ENCODE results near the gene HLA-DMB. TPM values are rescaled to one million over a fixed set of nuclear protein-coding genes. Genes with fewer than 3 reads are reported as not detected.
A peak's percentile ranks its signal among the peaks of the same experiment; 100 is the strongest.

The HLA-DMB gene
- 100 to 1,000 TPM in 3 of 6 donors, 10 to 100 TPM in 3; 35.6 to 233 (median 80.6) TPM for total RNA-seq

DNA sequence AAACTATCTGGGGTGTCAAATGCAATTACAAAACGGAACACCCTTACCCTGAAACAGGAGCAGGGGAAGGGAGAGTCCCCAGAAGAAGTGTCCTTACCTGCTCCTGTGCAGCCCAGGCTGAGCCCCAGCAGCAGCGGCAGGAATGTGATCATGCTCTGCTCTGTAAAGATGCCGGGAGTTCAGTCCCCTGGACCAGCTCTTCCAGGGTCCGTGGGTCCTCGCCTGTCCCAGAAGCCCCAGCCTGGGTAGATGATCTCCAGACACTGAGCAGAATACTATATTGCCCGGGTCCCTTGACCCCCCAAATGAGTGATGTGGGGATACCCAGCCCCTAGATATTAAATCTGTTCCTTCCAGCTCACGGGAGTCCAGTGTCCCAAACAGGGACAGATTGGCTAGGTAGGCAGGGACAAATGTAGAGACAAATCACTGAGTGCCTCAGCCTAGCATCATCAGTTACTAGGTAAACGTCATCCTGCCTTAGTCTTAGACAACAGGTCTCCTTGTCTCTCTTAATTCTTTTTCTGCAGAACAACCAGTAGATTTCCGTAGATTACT, at the start of gene HLA-DMB:
Gene HLA-DMB (minus strand): TSS at position 373 of the 558 bp plus-strand sequence. CDS start 221 bp downstream, at position 152.
- ATAC-seq (ENCODE audit: low FRiP score in 2 of 2): peak; percentile 92 to 94
- no peaks in the 10 kb centered on the region for H3K27me3 ChIP-seq
- H3K9me3 ChIP-seq: no peaks in the 10 kb centered on the region
- peak within 1 kb of the TSS; percentile 9 to 57 (median 50) for H3K4me3 ChIP-seq
- H3K4me1 ChIP-seq: peaks cover 27 to 65% (median 35%) of the 10 kb centered on the region in 4 donors
- peaks cover 0 to 9% (median 0%) of the 10 kb centered on the region in 4 donors for H3K36me3 ChIP-seq
- WGBS, 2 donors: 6 to 11% methylated on average over 8 to 9 of the region's 9 CpGs
- TF ChIP-seq, protein P1, sequence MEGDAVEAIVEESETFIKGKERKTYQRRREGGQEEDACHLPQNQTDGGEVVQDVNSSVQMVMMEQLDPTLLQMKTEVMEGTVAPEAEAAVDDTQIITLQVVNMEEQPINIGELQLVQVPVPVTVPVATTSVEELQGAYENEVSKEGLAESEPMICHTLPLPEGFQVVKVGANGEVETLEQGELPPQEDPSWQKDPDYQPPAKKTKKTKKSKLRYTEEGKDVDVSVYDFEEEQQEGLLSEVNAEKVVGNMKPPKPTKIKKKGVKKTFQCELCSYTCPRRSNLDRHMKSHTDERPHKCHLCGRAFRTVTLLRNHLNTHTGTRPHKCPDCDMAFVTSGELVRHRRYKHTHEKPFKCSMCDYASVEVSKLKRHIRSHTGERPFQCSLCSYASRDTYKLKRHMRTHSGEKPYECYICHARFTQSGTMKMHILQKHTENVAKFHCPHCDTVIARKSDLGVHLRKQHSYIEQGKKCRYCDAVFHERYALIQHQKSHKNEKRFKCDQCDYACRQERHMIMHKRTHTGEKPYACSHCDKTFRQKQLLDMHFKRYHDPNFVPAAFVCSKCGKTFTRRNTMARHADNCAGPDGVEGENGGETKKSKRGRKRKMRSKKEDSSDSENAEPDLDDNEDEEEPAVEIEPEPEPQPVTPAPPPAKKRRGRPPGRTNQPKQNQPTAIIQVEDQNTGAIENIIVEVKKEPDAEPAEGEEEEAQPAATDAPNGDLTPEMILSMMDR (IDR thresholded peaks at IDR 0.05): peak in 1 of 6 experiments; percentile 21
- peak in 1 of 2 donors; percentile 11 for TF ChIP-seq POLR2AphosphoS5 (IDR thresholded peaks at IDR 0.05)
- no peak for TF ChIP-seq EP300 (IDR thresholded peaks at IDR 0.05)
- peak in 2 of 4 donors; percentile 29 to 84 for TF ChIP-seq POLR2A (IDR thresholded peaks at IDR 0.05)
- H3K27ac ChIP-seq: peak within 1 kb of the TSS; percentile 73 to 88 (median 82)
- DNase-seq: peak; percentile 45 to 86

DNA sequence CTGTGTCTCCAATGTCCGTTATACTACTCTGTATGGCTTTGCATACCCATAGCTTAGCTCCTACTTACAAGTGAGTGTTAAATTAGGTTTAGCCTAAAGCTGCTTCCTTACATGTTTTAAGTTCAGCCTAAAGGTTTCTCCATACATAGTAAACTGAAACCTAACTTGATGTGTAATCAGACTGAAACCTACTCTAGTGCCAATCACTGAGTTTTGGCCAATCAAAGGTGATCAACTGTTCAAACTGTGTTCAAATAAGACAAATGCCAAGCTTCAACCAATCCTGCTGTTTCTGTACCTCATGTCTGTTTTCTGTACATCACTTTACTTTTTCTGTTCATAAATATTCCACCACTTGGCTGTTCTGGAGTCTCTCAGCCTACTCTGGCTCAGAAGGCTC, 48.5 kb upstream of the HLA-DMB start:
- peaks cover 0 to 7% (median 5%) of the 10 kb centered on the region in 4 donors for H3K4me1 ChIP-seq
- no peaks in the 10 kb centered on the region for H3K27me3 ChIP-seq
- no peaks in the 10 kb centered on the region for H3K9me3 ChIP-seq
- H3K4me3 ChIP-seq: no peak overlapping the region
- H3K27ac ChIP-seq: no peak overlapping the region
- DNase-seq: no peak
- TF ChIP-seq POLR2AphosphoS5 (IDR thresholded peaks at IDR 0.05): no peak
- TF ChIP-seq, protein P1 (IDR thresholded peaks at IDR 0.05): no peak
- TF ChIP-seq EP300 (IDR thresholded peaks at IDR 0.05): no peak
- no peak for TF ChIP-seq POLR2A (IDR thresholded peaks at IDR 0.05)
- ATAC-seq (ENCODE audit: low FRiP score in 2 of 2): no peak
- WGBS, 2 donors: 90 to 95% methylated on average over 1 of the region's 1 CpG
- no peaks in the 10 kb centered on the region for H3K36me3 ChIP-seq

DNA sequence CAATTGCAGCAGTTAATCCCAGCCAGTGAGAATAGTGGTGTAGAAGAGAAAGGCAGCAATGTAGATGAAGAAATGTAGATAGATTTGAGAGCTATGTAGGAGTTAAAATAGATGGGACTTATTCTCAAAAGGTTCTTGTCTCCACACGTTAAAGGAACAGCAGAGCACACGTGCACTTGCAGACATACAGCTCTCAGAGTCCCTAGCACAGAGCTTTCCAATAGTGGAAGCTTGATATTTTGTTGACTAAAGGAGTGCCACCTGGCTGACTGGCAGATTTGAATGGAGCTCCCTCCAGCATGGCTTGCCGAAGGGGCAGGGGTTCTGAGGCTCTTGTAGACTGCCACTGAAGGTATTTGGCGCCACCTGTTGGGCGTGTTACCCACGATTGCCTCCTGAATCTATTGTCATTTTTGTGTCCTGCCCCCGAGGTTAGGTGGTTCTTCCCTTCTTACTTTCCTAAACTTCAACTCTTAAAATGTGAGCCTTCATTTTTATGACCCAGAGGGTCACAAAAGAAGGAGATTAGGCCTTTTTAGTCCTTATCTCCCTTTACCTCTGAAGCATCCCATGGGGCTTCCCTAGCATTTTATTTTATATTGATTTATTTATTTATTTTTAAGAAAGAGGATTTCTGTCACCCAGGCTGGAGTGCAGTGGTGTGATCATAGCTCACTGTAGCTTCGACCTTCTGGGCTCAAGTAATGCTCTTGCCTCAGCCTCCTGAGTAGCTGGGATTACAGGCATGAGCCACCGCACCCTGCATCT, 44.0 kb upstream of the HLA-DMB start:
- Histone ChIP-seq H3K36me3 (peaks cover 16 to 29% (median 23%) of the 10 kb centered on the region in 4 donors), H3K27ac (peak overlapping the region in 2 of 4 donors; percentile 19 to 33), H3K4me3 (no peak overlapping the region), H3K9me3 (no peaks in the 10 kb centered on the region), H3K27me3 (no peaks in the 10 kb centered on the region), H3K4me1 (peaks cover 2 to 29% (median 19%) of the 10 kb centered on the region in 4 donors)
- TF ChIP-seq, protein P1 (IDR thresholded peaks at IDR 0.05): peak; percentile 58 to 93 (median 86)
- TF ChIP-seq POLR2A (IDR thresholded peaks at IDR 0.05): no peak
- 11% methylated on average over 9 of the region's 9 CpGs for WGBS, 2 donors
- DNase-seq: peak in 1 of 2 donors; percentile 97
- ATAC-seq (ENCODE audit: low FRiP score in 2 of 2): peak; percentile 89 to 93

DNA sequence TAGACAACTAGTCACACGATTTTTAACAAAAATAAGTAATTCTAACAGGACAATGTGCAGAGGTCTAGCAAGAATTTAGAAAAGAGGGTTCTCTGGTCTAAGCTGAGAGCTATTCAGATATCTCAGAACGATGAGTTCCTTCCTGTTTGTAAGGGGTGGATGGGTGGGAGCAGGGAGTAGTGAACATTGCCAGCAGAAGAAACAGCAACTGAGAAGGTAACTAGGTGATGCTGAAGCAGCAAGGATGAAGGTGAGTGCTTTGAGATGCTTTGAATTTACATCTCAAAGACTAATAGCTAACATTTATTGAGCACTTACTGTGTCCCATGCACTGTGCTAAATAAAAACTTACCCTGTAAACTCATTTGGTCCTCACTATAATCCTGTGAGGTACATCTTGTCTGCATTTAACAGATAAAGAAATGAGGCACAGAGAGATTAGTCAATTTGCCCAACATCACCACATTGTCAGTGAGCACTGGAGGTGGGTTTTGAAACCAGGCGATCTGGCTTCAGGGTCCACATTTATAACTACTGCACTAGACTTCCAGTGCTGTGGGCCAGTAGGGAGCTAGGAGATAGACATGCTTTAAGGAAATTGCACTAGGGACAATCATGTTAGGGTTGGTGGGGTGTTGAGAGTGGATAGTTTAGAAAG, 43.3 kb upstream of the HLA-DMB start:
- TF ChIP-seq EP300 (IDR thresholded peaks at IDR 0.05): no peak
- DNase-seq (no peak), ATAC-seq (ENCODE audit: low FRiP score in 2 of 2) (peak; percentile 4 to 11)
- 39 to 48% methylated on average over 3 of the region's 3 CpGs for WGBS, 2 donors
- H3K27ac ChIP-seq: peak overlapping the region in 2 of 4 donors; percentile 19 to 33
- H3K9me3 ChIP-seq: no peaks in the 10 kb centered on the region
- peaks cover 2 to 29% (median 19%) of the 10 kb centered on the region in 4 donors for H3K4me1 ChIP-seq
- H3K36me3 ChIP-seq: peaks cover 23 to 36% (median 30%) of the 10 kb centered on the region in 4 donors
- H3K27me3 ChIP-seq: no peaks in the 10 kb centered on the region
- H3K4me3 ChIP-seq: no peak overlapping the region

DNA sequence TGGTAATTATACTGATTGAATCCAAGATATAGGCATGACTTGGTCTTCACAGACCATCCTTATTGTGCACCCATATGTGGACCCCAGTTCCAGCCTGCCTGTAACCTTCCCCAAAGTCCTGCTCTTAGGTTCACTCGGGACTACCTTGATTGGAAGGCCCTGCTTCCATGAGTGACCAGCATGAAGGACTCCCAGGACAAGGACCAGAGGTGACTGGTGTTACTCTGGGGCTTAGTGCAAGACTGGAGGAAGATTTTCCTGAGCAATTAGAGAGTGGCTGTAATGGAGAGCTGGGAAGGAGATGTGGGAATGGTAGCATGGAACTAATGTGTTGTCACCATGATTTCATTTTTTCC, 42.6 kb upstream of the HLA-DMB start:
- 82 to 88% methylated on average over 1 of the region's 1 CpG for WGBS, 2 donors
- ATAC-seq (ENCODE audit: low FRiP score in 2 of 2): no peak
- DNase-seq: no peak

More for the DNA sequence above, 42.6 kb upstream of the HLA-DMB start:
- TF ChIP-seq POLR2A (IDR thresholded peaks at IDR 0.05) (no peak), POLR2AphosphoS5 (IDR thresholded peaks at IDR 0.05) (no peak), EP300 (IDR thresholded peaks at IDR 0.05) (no peak)
- TF ChIP-seq, protein P1 (IDR thresholded peaks at IDR 0.05): no peak
- Histone ChIP-seq H3K4me3 (no peak overlapping the region), H3K36me3 (peaks cover 28 to 43% (median 35%) of the 10 kb centered on the region in 4 donors), H3K27ac (peak overlapping the region in 1 of 4 donors; percentile 33), H3K4me1 (peaks cover 3 to 29% (median 19%) of the 10 kb centered on the region in 4 donors), H3K9me3 (no peaks in the 10 kb centered on the region), H3K27me3 (no peaks in the 10 kb centered on the region)
